ENCODE measurements around the gene PLCE1.
"Not testable (repeated sequence)": the region's sequence is repeated elsewhere in the genome, so short reads cannot be mapped to it uniquely, and the experiment has no call there.

The PLCE1 gene

DNA sequence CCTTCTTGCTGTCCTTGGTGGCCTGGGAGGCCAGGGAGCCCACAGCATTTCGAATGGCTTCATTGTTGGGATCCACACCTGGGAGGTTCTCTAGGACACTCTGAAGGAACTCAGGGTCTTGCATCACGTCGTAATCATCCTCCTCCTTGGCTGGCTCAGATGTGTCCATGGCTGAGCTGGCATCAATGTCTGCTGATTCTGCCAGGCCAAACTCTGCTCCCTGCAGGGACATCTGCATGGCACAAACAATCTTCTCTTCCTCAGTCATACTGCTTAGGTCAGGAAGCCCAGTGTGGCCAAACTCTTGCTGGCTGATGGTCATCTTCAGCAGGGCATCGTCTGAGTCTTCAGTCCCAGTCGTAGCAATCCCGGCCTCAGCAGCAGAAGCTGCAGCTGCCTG is 34.9 kb upstream of the PLCE1 start:
- no peak overlapping the region for H3K27ac ChIP-seq
- TF ChIP-seq, protein P1, sequence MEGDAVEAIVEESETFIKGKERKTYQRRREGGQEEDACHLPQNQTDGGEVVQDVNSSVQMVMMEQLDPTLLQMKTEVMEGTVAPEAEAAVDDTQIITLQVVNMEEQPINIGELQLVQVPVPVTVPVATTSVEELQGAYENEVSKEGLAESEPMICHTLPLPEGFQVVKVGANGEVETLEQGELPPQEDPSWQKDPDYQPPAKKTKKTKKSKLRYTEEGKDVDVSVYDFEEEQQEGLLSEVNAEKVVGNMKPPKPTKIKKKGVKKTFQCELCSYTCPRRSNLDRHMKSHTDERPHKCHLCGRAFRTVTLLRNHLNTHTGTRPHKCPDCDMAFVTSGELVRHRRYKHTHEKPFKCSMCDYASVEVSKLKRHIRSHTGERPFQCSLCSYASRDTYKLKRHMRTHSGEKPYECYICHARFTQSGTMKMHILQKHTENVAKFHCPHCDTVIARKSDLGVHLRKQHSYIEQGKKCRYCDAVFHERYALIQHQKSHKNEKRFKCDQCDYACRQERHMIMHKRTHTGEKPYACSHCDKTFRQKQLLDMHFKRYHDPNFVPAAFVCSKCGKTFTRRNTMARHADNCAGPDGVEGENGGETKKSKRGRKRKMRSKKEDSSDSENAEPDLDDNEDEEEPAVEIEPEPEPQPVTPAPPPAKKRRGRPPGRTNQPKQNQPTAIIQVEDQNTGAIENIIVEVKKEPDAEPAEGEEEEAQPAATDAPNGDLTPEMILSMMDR (conservative IDR thresholded peaks at IDR 0.05), result no peak
- TF ChIP-seq ZFX (IDR thresholded peaks at IDR 0.05), result no peak

DNA sequence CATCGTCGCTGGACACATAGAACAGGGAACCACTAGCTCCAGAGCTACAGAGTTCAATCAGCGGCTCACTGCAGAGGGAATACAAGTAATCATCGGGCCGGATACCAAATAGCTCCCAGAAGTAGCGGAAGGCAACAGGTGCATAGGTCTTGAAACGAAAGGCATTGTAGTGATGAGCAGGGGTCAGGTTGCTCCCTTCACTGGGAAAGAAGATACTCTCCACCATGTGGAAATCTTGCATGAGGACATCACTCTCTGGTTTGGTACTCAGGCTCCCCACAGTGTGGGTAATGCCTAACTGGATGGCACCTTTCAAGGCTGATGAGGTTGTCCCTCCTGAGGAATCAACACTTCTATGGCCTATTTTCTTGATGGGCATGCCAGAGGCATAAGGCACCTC is 32.7 kb upstream of the PLCE1 start:
- not testable (repeated sequence) for H3K27ac ChIP-seq

DNA sequence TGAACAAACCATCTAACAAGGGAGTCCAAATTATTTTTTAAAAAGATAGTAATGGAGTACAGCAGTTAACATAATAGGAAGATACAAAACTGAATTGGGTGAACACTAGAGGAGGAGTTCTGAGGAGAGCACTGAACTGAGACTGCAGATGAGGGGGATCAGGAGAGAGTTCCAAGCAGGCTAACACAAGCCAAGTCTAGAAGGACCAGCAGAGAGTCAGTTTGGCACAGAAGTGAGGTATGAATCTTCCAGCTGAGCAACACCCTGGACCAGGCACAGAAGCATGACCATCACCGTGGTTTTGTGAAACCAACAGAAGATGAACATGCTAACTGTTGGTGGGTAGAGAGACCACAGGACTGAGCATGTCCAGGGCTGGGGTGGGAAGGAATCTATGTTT is 30.8 kb upstream of the PLCE1 start:
- no peak overlapping the region for H3K27ac ChIP-seq
- TF ChIP-seq, protein P1 (conservative IDR thresholded peaks at IDR 0.05), result no peak
- no peak for TF ChIP-seq ZFX (IDR thresholded peaks at IDR 0.05)

DNA sequence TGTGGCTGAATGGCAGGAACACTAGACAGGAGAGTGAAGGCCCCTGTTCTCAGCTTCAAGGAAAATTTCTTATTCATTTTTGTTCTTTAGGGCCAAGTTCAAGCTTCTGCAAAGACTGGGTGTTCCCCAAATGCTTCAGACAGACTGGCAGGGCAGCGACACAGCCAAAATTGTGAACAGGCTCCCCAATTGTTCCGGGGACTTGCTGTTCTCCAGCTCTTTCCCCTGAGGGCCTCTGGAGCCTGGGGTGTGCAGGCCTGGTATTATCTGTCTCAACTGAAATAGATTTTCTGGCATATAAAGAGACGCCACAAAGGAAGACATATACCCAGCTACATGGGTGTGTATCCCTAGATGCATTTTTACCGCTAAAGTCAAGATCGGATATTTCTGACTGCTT is 30.3 kb upstream of the PLCE1 start:
- TF ChIP-seq, protein P1 (conservative IDR thresholded peaks at IDR 0.05), result no peak
- TF ChIP-seq ZFX (IDR thresholded peaks at IDR 0.05), result no peak
- no peak overlapping the region for H3K27ac ChIP-seq

DNA sequence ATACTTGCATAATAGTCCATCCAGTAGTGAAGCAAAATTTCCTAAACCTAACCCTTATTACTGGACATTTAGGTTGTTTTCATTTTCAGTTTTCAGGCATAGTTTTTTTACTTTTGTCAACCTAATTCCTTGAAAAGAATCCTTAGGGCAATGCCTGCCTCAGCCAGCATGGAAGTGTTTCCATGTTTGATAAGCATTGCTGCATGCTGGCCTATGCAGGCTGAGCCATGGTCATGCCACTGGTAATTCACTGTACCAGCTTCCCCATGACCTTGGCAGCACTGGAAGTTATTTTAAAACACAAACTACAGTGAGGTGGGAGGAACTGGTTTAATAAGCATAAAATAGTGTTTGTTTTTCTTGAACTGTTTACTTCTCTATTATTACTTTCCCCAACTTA is 27.8 kb upstream of the PLCE1 start:
- no peak for TF ChIP-seq ZFX (IDR thresholded peaks at IDR 0.05)
- TF ChIP-seq, protein P1 (conservative IDR thresholded peaks at IDR 0.05), result no peak
- no peak overlapping the region for H3K27ac ChIP-seq

DNA sequence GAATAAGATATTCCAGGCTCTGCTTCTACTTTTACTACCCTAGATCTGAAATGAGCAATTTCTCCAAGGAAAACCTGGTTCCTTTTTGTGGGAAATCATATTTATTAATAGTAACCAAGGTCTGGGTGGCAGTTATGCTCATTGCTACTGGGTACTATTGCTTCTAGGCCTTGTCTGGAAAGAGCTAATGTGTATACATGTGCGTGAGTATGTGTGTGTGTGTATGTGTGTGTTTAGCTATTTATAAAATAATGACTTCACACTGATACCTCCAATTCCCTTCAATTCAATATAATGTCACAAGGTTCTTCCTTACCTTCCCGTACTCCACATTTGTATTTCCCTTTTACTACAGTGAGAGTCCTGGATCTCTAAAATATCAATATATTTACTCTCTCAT is 26.0 kb upstream of the PLCE1 start:
- TF ChIP-seq, protein P1 (conservative IDR thresholded peaks at IDR 0.05), result no peak
- TF ChIP-seq ZFX (IDR thresholded peaks at IDR 0.05), result no peak
- H3K27ac ChIP-seq, result no peak overlapping the region

DNA sequence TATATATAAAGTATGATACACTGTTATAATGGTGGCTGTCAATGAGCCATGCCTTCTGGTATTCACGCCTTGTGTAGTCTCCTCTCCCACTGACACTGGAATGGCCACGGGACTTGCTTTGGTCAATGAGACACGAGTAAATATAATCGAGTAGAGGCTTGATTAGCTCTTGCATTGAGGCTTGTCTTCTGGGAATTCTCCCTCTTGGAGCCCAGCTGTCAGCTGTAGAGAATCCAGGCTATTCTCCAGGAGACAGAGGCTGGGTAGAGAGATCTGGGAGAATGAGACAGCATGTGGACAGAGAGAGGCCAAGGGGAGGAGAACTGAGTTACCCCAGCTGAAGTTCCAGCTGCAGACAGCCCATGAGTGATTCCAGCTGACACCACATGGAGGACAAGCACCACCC is 25.2 kb upstream of the PLCE1 start:
- H3K27ac ChIP-seq, result no peak overlapping the region
- TF ChIP-seq, protein P1 (conservative IDR thresholded peaks at IDR 0.05), result no peak
- TF ChIP-seq ZFX (IDR thresholded peaks at IDR 0.05), result no peak

DNA sequence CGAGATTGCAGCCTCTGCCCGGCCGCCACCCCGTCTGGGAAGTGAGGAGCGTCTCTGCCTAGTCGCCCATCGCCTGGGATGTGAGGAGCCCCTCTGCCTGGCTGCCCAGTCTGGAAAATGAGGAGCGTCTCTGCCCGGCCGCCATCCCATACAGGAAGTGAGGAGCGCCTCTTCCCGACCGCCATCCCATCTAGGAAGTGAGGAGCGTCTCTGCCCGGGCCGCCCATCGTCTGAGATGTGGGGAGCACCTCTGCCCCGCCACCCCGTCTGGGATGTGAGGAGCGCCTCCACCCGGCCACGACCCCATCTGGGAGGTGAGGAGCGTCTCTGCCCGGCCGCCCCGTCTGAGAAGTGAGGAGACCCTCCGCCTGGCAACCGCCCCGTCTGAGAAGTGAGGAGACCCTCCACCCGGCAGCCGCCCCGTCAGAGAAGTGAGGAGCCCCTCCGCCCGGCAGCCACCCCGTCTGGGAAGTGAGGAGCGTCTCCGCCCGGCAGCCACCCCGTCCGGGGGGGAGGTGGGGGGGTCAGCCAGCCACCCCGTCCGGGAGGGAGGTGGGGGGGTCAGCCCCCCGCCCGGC is 23.2 kb upstream of the PLCE1 start:
- H3K27ac ChIP-seq, result not testable (repeated sequence)

Data from C4-2B (cell line).